GM19023 (cell line): Measurements from ENCODE around the gene PLCXD3.

Experiments used
- ATAC-seq: cut with Tn5 transposase; IDR thresholded peaks from one replicate; pipeline ENCODE4 v1.9.1; 2021; ENCODE audit warnings: mild to moderate bottlenecking, moderate library complexity; ENCODE audit not compliant: unreplicated experiment

PLCXD3 gene

DNA sequence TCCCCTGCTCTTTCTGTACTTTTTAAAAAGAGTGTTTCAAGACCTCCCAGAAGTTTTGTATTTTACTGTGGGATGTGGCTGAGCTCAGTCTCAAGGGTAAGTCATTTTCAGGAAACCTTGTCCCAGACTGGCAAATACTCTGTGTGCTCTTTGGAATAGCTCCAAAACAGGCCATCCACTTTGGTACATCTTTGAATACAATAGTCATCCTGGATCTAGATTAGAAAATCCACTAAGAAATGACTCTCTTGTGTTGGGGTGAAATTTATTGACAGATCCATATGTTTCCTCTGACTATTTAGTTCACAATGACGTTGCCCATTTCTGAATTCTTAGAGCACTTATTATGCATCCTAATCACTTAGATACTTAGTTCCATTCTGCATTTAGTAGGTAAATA is 95.2 kb downstream of the PLCXD3 start:
- no peak for ATAC-seq

DNA sequence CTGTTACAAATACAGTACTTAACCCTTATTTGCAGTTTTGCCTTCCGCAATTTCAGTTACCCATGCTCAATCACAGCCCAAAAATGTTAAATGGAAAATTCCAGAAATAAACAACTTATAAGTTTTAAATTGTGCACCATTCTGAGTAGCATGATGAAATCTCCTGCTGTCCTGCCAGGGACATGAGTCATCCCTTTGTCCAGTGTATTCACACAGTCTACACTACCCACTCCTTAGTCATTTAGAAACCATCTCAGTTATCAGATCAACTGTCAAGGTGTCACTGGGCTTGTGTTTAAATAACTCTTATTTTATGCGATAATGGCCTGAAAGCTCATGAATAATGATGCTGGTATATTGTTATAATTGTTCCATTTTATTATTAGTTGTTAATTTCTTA is 95.8 kb downstream of the PLCXD3 start:
- ATAC-seq, result no peak

DNA sequence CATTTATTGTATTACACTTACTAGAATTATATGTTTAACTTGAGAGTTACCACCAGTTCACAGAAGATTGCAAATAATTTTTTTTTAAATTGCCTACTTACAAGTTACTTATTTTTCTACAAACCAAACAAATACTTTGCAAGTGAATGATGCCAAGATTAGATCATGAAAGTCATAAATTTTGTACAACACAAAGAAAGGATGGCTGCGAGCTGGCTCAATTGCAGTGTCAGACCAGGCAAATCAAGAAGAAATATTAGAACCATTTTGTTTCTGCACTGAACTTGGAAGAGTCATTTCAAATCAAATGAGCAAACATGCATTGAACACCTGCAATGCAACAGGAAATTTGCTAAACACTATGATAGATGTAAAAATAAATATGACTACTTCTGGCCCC is 97.3 kb downstream of the PLCXD3 start:
- ATAC-seq, result no peak

DNA sequence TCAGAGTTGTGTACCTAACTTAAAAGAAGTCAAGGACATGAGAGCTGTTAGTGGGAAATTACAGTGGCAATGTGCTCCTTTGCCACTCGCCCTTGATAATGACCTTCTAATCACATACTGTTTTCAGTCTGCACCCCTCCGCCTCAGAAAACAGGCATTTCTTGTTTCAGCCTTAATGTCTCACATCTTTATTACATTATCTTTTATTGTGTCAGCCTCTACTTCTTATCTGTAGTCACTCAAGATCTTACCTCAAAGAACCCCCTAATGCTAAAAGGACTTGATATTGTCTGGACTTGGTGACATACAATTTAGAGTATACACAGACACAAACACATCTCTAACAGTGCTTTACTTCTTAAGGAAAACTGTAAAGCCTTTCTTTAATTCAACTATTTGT is 97.9 kb downstream of the PLCXD3 start:
- ATAC-seq, result no peak

DNA sequence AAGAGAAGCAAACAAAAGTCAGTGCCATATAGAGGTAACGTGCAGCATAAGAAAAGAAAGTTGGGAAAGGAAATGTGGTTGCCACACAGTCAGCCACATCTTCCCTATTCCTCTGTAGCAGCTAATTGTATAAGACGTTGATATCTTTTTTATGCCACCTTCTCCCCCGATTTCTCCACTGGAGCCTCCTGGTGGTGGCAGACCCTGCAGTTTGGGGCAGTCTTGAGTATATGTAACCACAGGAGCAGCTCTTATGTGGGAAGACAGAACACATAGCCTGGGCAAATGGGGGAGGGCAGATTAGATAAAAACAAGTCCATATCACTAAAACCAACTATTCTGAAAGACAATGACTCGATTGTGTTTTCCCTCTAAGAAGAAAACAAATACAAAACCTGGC is 99.7 kb downstream of the PLCXD3 start:
- ATAC-seq, result no peak

DNA sequence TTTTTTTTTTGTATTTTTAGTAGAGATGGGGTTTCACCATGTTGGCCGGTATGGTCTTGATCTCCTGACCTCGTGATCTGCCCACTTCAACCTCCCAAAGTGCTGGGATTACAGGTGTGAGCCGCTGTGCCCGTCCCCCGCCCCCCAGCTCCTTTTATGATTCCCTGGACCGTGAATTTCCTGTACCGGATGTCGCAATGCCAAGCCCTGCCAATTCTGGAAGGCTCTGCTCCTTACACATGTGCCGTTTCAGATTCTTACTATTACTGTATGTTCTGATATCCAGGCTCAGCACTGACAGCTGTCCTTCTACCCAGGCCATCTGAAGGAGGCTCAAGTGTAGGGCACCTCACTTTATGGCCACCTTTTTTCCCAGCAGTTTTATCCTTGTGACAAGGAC is 100.1 kb downstream of the PLCXD3 start:
- no peak for ATAC-seq

DNA sequence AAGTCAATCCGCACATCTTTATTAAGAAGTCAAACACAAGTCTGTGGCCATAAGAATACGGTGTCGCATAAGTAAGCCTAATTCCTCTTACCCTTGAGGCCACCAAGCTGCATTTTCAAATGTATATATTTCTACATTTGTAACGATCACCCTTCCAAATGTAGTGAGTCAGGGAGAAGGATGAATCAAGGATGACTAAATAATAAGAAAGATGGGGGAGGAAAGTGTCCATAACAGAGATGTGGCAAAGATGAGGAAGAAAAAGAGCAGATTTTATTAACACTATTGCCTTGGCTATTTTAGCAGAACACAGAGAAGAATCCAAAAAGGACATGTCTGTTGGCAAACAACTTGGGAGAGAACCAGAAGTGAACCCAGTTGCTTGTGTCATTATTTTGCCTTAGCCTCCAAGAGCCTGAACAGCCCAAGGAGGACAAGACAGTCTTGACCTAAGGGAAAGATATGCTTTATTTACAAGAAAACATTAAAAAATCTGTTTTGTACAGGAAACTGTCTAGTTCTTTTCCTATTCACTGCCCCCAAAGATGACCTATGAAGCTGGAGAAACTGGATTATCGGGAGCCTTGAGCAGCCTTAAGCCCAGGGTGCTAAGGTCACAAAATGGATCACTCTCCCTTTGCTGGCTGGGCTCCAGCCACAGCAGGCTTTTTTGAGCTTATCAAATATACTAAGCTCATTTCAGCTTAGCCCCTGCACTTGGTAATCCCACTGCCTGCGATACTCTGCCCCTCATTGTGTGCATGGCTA is 101.5 kb downstream of the PLCXD3 start:
- no peak for ATAC-seq

DNA sequence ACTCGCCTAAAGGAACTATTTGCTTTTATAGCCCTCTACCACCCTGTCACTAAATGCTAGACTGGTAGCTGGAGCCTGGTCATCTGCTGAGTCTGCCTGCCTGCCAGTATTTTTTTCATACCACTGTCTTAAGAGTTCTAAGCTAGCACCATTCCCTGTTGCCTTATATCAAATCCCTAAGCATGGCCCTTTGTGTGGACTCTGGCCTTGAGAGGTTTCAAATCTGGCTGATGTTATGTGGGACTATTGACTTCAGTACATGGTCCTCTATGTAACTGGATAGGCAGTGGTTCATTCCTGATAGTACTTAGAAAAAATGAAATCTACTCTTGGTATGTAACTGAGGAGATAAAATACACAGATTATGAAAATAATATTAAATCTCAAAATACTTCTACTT is 103.5 kb downstream of the PLCXD3 start:
- no peak for ATAC-seq

DNA sequence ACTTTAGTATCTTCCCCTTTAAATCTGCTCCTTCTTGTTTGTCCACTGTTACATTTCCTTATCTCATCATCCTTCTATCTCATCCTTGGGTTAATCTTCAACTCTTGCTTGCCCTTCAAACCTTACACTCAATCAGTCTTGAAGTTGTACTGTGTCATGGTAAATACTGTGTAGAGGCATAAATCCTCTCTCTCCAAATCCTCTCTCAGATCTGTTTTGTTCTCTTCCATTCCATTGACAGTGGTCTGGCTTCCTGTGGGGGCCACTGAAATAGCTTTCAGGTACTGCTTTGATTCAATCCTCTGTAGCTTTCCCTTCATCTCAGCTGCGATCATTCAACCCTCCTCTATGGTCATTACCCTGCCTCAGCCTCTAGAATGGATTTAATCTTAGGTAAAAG is 104.0 kb downstream of the PLCXD3 start:
- no peak for ATAC-seq

DNA sequence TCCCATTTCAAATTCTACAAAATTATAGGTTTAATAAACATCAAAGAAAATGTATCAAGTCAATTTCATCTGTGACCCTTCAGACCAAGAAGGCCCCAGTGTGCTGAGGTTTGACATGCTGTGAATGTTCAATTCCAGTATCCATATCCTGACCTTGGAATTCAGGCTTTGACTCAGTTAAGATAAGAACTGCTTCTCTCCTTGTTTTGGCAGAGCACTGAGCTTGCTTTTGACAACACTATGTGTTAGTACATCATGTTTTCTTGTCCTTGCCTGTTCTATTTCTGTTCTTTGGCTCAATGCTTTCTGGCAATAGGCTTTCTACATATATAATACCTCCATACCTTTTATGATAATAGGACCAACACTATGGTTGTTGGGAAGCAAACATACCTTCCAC is 105.6 kb downstream of the PLCXD3 start:
- ATAC-seq, result no peak

DNA sequence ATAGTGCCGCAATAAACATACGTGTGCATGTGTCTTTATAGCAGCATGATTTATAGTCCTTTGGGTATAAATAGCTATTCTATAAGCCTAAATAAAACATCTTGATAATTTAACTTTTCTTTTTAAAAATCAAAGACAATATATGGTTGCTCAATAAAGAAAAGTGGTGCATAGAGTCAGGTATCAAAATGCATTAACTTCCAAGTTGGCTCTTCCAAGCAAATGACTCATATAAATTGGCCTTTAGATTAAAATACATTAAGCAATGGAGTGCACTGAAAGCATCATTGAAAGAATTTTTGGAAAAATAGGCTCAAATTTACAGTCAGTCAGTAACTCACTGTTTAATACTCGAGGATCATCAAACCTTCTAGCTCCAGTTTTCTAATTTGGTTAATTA is 106.6 kb downstream of the PLCXD3 start:
- ATAC-seq, result no peak

DNA sequence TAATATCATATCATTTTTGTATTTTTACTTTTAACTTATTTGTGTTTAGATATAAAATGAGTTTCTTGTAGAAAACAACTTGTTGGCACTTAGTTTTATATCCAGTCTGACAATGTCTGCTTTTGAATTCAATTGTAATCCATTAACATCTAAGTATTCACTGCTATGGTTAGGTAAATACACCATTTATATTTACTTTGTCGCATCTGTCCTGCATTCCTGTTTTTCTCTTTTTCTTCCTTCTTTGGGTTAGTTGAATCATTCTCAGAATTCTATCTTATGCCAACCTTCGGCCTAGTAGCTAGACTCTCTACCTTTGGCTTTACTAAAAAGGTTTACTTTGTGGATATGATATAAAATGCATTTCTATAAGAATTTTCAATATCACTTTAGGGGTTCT is 107.6 kb downstream of the PLCXD3 start:
- ATAC-seq, result no peak

DNA sequence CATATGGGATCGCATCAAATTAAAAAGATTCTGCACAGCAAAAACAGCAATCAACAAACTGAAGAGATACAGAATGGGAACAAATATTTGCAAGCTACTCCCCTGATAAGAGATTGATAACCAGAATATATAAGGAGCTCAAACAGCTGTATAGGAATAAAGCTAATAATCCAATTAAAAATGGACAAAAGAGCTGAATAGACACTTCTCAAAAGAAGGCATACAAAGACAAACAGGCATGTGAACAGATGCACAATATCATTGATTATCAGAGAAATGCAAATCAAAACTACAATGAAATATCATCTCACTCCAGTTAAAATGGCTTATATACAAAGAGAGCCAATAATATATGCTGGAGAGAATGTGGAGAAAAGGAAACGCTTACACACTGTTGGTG is 110.6 kb downstream of the PLCXD3 start:
- ATAC-seq, result no peak

DNA sequence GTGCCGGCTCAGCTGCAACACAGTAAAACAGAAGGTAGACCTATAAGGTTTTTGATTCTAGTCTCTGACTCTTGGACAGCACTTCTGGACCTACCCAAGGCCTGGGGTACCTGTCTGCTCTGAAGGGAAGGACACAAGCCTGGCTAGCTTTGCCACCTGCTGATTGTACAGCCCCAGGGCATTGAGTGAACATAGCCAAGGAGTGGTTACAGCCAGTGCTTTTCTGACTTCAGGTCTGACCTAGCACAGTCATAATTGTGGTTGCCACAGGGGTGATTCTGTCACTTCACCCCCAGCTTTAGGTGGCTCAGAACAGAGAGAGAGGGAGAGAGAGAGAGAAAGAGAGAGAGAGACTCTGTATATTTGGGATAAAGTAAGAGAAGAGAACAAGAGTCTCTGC is 118.4 kb downstream of the PLCXD3 start:
- ATAC-seq, result no peak

DNA sequence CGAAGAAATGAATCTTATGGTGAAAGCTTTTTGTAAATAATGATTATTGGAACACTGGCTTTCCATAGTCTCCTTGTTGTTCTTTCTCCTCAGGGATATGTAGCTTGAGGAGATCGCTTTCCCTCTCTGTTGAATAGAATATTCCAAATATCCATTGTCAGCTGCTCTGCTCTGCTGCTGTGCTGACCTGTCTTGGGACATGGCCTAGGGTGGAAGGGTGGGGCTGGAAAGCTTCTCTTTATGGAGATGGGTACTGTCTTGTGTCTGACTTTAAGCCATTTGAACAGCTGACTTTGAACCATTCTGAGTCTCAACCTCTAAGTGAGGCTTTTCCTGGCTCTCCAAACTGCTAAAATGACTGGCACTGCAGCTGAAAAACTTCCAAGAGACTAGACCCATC is 135.8 kb downstream of the PLCXD3 start:
- no peak for ATAC-seq

DNA sequence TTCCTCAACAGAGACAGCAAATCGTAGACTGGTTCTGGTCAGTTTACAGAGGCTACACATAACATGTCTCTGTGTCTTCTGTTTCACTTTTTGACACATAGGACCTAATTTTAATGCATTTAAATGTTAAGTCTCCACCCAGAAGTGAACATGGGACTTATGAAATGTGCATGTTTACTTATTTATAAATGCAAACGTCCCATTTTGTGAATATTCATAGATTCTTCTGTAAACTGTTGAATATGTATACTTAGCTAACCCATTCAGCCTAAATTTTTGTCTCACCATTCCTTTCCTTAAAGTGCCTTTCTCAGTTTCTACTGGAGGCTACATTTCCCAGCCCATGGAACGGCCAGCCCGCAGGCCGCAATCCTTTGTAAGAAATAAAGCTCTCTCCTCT is 137.2 kb downstream of the PLCXD3 start:
- no peak for ATAC-seq

DNA sequence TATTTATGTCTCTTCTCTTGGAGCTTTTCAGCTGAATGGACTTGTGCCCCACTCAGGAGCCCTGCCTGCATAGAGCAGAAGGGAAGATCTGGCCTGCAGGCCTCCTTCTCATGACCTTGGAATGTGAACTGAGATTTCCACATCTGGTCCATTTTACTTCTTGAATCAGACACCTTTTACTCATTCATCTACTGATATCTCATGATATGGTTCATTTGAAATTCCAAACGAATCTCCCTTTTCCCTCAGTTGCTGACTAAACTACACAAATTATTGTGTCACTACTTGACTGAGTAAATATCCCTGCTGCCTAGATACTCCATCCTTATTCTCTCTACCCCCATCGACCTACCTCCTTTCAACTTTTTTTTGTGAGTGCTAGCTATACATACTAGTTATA is 138.7 kb downstream of the PLCXD3 start:
- no peak for ATAC-seq

DNA sequence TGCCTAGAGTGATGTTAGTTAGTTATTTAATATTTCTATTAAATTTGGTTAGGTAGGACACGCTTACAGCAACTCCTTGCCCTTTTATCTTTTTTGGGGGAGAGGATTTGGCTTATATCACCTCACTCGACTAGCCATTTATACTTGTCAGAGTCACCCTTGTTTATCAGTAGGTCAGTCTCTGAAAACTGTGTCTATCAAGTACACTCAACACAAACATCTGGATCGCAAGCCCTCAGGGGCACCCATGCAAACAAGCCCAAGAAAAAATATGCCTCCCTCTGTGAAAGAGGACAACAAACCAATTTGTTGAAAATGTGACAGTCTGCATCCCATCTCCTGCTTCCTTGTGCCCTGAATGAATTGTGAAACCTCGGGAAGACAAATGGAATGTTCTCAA is 139.9 kb downstream of the PLCXD3 start:
- ATAC-seq, result no peak

DNA sequence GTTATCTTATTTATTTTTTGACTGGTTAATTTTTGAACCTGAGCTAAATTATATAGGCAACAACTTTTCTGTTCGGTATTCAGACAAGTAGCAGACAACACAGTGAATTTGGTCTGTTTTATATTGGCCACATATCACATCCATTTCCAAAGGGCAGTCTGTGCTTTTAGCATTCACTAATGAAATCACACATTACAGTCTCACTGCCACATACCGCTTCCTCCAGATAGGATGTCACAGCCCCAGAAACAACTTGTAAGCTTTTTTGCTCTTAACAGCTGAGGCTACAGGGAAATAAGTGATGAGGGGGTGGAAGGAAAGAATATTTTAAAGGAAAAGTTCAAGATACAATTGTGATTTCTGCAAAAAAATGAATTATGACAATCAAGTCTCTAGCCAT is 140.6 kb downstream of the PLCXD3 start:
- ATAC-seq, result no peak

DNA sequence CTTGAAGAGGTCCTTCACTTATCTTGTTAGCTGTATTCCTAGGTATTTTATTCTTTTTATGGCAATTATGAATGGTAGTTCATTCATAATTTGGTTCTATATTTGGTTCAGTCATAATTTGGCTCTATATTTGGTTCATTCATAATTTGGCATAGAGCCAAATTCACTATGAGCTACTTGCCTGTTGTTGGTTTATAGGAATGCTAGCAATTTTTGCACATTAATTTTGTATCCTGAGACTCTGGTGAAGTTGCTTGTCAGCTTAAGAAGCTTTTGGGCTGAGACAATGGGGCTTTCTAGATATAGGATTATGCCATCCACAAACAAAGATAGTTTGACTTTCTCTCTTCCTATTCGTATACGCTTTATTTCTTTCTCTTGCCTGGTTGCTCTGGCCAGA is 142.2 kb downstream of the PLCXD3 start:
- no peak for ATAC-seq

DNA sequence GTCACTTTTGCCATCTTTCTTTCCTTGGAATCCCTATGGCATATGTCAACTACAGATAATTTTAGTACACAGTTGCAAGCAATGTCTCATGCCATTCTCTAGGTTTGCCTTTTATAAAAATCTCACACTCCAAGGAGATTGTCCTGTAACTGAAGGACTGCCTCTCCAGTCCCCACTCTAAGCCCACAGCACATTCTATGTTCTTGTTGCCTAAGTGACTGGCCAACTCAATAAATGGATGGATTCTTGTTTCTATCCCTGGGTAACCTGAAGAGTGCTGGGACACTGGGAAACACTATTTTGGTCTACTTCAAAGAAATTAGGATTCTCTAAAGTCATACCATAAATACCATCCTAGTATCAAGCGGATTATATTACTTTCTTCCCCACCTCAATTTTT is 145.0 kb downstream of the PLCXD3 start:
- ATAC-seq, result no peak

DNA sequence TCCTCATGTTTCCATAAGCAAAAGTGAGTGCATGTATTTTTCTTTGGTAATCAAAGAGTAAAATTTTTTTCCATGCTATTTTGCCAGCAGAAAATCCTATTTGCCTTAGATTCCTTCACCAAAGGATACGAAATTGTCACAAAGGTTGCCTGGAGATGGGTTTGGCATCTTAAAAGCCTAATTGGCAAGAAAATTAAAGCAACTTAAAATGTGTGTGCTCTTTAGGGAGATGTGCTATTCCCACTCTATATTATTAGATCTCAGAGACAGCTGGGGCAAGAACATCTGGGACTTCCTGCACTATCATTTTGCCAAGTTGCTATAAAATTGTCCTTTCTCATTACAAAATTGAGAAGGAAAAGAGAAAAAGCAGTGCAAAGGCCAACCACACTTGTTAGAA is 146.1 kb downstream of the PLCXD3 start:
- no peak for ATAC-seq

DNA sequence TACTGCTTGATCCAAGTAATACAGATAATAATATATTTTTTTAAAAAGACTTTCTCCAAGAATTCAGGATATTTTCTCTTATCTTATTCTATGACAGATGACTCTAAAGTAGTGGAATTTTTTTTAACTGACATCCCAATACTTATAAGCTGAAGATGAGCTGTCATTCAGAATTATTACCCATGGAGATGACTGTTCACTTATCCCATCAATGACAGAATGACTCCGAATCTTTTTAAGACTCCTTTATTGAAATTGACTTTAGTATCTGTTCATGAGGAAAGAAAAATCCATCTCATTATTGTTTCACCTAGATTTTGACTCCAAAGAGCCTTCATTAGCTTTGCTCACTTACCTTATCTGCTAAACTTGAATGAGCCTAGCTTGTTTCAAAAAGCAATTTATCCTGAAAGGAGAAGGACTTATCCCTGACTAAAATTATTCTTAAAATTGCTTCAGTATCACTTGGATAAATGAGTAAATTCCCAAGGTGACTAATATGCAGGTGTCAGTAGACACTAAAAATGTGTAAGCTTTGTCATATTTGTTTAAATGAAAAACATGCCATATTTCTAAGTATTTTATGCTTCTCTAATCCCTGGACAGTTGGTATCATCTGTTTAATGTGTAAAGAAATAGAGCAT is 146.9 kb downstream of the PLCXD3 start:
- no peak for ATAC-seq
